ENCODE data around the gene COL13A1. TPM values are rescaled to one million over a fixed set of nuclear protein-coding genes. Genes with fewer than 3 reads are reported as not detected.

Gene COL13A1
- total and polyA plus RNA-seq, 7 donors = 0.69 to 5.7 (median 2.9) TPM

- intact Hi-C loops (cut with DNase I) = no loop called here
- Histone ChIP-seq H3K36me3 (no peaks in the 10 kb centered on the region), H3K9me3 (no peaks in the 10 kb centered on the region), H3K27ac (no peak overlapping the region), H3K4me3 (no peak overlapping the region), H3K27me3 (no peaks in the 10 kb centered on the region), H3K4me1 (peaks cover 0 to 11% (median 0%) of the 10 kb centered on the region in 4 donors)
- TF ChIP-seq CTCF (IDR thresholded peaks at IDR 0.05) (no peak), POLR2A (IDR thresholded peaks at IDR 0.05) (no peak), EP300 (IDR thresholded peaks at IDR 0.05) (no peak), POLR2AphosphoS5 (IDR thresholded peaks at IDR 0.05) (no peak)
- DNase-seq = no peak
- WGBS, 2 donors = 26 to 50% methylated on average over 12 of the region's 12 CpGs
Measured at GRCh38 chr10:69960988-69961880, 159.5 kb downstream of the COL13A1 start.

DNA sequence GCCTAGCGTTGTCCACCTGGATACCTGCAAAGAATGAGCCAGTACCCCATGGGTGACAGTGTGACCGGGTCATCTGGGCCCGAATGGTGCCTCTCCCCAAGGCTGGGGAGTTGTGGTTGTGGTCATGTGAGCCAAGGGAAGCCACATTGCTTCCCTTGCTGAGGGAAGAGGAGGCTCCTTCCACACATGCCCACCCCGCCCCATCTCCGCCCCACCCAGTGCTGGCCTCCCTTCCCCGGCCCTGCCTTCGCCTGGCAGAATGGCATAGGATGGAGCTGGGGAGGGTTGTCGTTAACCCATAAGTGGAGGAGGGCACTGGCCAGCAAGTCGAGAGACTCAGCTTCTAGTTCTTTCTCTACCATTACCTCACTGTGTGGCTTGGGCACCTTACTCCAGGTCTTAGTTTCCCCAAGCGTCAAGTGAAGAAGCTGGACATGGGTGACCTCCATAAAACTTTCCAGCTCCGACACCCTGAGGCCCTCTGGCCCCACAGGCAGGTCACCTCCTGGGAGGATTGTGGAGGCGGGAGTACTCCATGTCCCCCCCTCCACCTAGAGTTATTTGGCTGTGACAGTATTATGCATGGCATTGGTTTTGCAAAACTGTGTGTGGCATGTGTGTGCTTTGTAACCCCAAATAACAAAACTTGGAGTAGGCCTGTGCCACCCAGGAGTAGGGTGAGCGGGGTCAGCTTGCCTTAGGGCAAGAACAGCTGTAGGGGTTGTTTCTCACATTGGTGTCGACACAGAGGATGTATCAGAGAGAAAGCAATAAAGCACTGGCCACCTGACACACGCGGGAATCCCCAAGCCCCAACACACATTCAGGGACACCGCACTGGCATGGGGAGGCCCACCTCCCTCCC, 160.4 kb downstream of the COL13A1 start:
- Histone ChIP-seq H3K4me3 (no peak overlapping the region), H3K9me3 (no peaks in the 10 kb centered on the region), H3K27me3 (no peaks in the 10 kb centered on the region), H3K36me3 (no peaks in the 10 kb centered on the region), H3K27ac (no peak overlapping the region), H3K4me1 (peaks cover 0 to 11% (median 0%) of the 10 kb centered on the region in 4 donors)
- no peak for TF ChIP-seq POLR2A (IDR thresholded peaks at IDR 0.05)
- WGBS, 2 donors = 71 to 77% methylated on average over 17 of the region's 17 CpGs
- no peak for DNase-seq
- intact Hi-C loops (cut with DNase I) = no loop called here

GRCh38 chr10:69962746-69963135, 161.0 kb downstream of the COL13A1 start:
- Histone ChIP-seq H3K27me3 (no peaks in the 10 kb centered on the region), H3K9me3 (no peaks in the 10 kb centered on the region), H3K36me3 (no peaks in the 10 kb centered on the region), H3K4me1 (peaks cover 0 to 11% (median 0%) of the 10 kb centered on the region in 4 donors), H3K4me3 (no peak overlapping the region), H3K27ac (no peak overlapping the region)
- intact Hi-C loops (cut with DNase I) = no loop called here
- 75 to 91% methylated on average over 3 of the region's 3 CpGs for WGBS, 2 donors
- DNase-seq = no peak
- no peak for TF ChIP-seq CTCF (IDR thresholded peaks at IDR 0.05)

GRCh38 chr10:69963178-69963834, 161.6 kb downstream of the COL13A1 start:
- TF ChIP-seq POLR2AphosphoS5 (IDR thresholded peaks at IDR 0.05) (no peak), EP300 (IDR thresholded peaks at IDR 0.05) (no peak), CTCF (IDR thresholded peaks at IDR 0.05) (no peak), POLR2A (IDR thresholded peaks at IDR 0.05) (no peak)
- no peak overlapping the region for H3K27ac ChIP-seq
- DNase-seq = no peak
- intact Hi-C loops (cut with DNase I) = no loop called here
- H3K4me3 ChIP-seq = no peak overlapping the region
- peaks cover 0 to 11% (median 0%) of the 10 kb centered on the region in 4 donors for H3K4me1 ChIP-seq
- no peaks in the 10 kb centered on the region for H3K27me3 ChIP-seq
- H3K36me3 ChIP-seq = no peaks in the 10 kb centered on the region
- no peaks in the 10 kb centered on the region for H3K9me3 ChIP-seq
- 74 to 90% methylated on average over 7 of the region's 7 CpGs for WGBS, 2 donors
